ENCODE data around the gene EPOP.

- TF ChIP-seq, protein P1, sequence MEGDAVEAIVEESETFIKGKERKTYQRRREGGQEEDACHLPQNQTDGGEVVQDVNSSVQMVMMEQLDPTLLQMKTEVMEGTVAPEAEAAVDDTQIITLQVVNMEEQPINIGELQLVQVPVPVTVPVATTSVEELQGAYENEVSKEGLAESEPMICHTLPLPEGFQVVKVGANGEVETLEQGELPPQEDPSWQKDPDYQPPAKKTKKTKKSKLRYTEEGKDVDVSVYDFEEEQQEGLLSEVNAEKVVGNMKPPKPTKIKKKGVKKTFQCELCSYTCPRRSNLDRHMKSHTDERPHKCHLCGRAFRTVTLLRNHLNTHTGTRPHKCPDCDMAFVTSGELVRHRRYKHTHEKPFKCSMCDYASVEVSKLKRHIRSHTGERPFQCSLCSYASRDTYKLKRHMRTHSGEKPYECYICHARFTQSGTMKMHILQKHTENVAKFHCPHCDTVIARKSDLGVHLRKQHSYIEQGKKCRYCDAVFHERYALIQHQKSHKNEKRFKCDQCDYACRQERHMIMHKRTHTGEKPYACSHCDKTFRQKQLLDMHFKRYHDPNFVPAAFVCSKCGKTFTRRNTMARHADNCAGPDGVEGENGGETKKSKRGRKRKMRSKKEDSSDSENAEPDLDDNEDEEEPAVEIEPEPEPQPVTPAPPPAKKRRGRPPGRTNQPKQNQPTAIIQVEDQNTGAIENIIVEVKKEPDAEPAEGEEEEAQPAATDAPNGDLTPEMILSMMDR (IDR thresholded peaks at IDR 0.05; ENCODE audit: low read depth, low read length) = no peak
- TF ChIP-seq, protein P2, sequence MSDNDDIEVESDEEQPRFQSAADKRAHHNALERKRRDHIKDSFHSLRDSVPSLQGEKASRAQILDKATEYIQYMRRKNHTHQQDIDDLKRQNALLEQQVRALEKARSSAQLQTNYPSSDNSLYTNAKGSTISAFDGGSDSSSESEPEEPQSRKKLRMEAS (IDR thresholded peaks at IDR 0.05; ENCODE audit: low read depth, low read length) = no peak
- no peak for TF ChIP-seq POLR2A (IDR thresholded peaks at IDR 0.05; ENCODE audit: extremely low read depth, insufficient read length)
Measured at GRCh38 chr17:38721802-38722201, 47.0 kb upstream of the EPOP start.

Measured in NB4 (cell line).